HG03558 (cell line): Measurements from ENCODE around the gene RASGRF1.

Experiments used
- ATAC-seq: cut with Tn5 transposase; IDR thresholded peaks from one replicate; pipeline ENCODE4 v1.9.1; 2021; ENCODE audit warnings: moderate number of reproducible peaks; ENCODE audit not compliant: unreplicated experiment; ENCODE audit errors: extremely low read depth

The RASGRF1 gene

DNA sequence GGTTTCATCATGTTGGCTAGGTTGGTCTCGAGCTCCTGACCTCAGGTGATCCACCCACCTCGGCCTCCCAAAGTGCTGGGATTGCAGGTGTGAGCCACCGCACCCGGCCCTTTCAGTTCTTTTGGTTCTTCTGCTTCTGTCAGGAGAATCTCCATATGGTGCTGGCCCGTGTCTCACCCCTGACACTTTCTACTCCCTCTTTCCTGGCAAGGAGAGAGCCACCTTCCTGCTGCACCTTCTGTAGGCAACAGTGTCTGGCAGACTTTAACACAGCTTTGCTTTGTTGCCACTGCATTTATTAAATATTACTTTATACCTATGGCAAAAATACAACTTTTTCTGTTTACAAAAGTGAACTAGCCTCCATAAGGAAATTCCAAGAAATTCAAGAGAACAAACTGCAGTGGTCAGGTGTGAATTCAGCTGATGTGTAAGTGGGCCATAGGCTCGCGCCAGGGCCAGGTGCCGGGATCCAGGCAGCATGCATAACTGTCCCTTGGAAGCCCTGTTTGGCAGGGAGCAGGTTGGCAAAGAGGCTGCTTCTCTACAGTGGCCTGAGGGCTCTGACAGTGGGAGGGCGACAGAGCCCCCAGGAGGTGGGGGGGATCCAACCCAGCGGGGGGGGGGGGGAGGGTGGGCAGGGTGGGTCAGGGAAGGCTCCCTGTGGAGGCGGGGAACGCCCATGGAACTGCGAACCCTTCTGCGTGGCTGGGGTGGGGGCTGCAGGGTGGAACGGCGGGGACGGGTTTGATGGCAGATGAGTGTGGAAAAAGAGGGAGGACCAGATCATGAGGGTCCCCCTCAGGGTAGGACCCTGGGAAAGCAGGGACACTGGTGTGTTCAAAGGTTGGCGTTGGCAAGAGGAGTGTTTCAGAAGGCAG lies 166.9 kb downstream of the RASGRF1 start:
- no peak for ATAC-seq

DNA sequence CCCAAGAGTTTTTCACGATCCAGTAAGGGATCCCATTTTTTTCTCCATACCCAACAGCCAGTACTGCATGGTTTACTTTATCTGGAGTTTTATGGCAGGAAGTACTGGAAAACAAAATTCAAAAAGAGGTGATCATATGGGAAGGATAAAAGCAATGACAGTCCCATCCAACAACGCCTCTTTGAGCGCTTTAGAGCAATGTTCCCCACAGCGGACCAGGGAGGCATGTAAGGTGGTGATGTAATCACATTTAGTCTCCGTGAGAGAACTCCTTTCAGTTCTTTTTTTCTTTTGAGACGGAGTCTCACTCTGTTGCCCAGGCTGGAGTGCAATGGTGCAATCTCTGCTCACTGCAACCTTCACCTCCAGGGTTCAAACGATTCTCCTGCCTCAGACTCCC lies 167.6 kb downstream of the RASGRF1 start:
- ATAC-seq = no peak

DNA sequence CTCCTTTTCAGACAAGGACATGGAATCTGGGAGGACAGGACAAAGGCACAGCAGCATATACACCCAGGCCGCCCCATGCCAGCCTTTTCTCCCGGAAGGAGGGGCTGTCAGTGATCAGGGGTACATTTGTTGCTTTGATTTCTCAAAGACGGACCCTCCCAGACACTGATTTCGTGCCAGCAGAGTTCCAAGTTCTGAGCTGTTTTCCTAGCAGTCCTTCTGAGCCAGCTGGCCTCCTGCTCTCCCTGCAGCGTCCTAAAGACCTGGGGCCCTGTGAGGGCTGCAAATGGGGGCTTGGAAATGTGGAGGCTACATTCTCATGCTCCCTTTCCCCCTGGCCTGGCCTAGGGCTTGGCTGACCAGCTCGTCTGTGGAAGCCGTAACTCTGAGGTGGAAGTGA lies 168.1 kb downstream of the RASGRF1 start:
- ATAC-seq = no peak

DNA sequence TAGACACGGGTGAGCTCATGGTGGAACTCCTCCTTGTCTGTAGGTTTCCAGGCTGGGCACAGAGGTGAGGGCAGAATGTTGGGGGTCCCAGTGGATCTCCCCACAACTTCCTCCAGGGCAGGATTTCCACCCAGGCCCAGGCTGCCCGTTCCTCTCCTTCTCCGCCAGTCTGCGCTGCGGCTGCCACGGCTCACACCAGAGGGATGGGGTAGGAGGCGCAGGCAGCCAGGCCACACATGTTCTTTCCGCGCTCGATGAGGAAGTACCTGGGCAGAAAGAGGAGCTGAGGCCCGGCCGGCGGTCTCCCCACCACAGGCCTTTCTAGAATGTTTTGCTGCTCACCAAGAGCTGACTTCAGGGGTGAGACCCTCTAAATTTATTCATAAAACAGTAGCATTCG lies 168.6 kb downstream of the RASGRF1 start:
- ATAC-seq = no peak

- no peak for ATAC-seq
Measured at GRCh38 chr15:78921517-78921916, 169.1 kb downstream of the RASGRF1 start.

DNA sequence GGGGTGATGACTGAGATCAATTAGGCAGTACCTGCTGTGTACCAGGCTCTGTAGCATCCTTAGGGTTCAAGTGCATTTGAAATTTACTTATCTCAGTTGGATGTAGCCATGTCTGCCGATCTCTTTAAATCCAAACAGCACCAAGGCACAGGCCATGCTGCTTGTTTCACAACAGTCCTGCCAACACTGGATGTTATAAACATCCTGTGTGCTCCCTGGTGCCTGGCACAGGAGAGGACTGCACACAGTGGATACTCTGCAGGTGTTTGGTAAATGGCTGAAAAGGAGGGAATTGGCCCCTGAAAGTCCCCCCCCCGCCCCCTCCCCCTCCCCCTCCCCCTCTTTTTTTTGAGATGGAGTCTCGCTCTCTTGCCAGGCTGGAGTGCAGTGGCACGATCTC lies 172.7 kb downstream of the RASGRF1 start:
- ATAC-seq = no peak

DNA sequence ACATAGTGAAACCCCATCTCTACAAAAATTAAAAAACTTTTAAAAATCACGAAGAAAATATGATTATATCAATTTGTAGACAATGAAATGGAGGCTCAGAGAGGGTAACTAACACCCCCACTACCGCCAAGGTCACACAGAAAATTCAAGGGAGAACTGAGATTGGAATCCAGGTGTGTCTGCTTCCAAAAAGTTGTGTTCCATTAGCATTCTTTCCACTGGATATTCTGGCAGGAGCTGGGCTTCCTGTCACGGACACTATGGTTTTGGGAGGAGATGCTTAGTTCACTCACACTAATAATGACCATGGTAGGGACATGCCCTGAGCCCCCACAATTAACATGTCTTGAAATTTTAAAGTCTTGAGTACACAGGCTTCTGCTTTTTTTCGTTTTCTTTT lies 174.5 kb downstream of the RASGRF1 start:
- no peak for ATAC-seq

DNA sequence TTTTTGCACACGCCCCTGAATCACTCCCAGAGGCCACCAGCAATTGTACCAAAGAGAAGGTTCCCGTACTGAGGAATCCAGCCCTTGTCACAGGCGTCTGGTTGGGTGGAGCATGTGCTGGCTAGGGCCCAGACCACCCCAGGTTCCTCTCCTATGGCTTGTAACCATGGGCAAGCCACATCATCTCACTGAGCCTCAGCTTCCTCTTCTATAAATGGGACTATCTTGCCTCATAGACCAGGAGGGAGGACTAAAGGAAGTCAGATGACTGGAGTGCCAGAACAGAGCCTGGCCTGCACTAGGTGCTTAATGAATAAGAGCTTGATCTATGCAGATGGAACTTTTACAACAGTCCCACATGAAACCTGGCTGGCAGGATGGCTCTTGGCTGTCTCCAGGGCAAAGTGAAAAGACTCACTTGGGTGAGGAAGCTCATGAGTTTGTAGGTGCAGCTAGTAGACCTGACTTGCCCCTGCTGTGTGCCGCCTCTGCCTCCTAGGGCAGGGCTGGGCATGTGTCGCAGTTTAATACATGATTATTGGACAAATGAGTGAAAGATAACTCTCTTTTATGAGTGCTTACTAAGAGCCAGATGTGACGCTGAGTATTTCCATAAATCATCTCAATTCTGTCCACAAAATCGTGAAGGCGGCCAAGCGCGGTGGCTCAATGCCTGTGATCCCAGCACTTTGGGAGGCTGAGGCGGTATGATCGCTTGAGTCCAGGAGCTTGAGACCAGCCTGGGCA lies 175.1 kb downstream of the RASGRF1 start:
- ATAC-seq = no peak

GRCh38 chr15:78914027-78914764 lies 176.4 kb downstream of the RASGRF1 start:
- no peak for ATAC-seq

DNA sequence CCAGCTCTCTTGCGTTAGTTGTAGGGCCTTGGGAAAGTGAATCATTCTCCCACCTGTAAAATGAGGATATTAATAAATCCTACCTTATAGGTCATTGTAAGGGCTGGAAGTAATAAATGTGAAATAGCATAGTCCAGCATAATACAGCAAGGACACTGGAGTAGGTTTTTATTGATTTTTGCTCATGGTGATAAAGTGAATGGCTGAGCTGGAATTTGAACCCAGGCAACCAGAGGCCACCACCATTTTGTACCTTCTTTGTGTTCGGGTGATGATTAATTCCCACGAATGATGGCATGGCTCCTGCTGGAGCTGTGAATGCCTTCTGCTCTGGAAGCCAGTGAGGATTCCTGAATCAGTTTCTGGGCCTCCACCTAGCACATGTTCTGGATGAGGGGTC lies 177.6 kb downstream of the RASGRF1 start:
- ATAC-seq = no peak

GRCh38 chr15:78912316-78912715 lies 178.3 kb downstream of the RASGRF1 start:
- no peak for ATAC-seq

DNA sequence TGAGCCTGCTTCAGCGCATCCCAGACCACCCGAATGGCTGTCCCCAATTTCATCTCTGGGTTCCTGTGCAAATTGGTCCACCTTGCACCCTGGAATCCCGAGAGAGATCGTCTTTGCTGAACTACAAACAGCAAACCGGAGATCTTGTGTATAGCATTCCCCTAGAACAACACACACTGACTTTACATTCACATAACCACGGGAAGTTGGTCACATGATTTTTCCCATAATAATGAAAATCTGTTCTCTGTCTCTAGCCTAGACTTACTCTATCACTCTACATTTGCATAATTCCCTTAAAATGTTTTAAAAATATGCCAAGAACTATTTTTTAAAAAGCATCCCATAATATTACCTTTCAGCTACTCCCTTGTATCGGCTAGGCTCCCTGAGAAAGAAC lies 180.3 kb downstream of the RASGRF1 start:
- no peak for ATAC-seq
